Measurements from ENCODE around the gene STK25. TPM values are rescaled to one million over a fixed set of nuclear protein-coding genes. Genes with fewer than 3 reads are reported as not detected.
A peak's percentile ranks its signal among the peaks of the same experiment; 100 is the strongest.
"Not testable (repeated sequence)": the region's sequence is repeated elsewhere in the genome, so short reads cannot be mapped to it uniquely, and the experiment has no call there.

STK25 gene
- total RNA-seq, 1 experiment from 2014 or later, result 171 TPM

DNA sequence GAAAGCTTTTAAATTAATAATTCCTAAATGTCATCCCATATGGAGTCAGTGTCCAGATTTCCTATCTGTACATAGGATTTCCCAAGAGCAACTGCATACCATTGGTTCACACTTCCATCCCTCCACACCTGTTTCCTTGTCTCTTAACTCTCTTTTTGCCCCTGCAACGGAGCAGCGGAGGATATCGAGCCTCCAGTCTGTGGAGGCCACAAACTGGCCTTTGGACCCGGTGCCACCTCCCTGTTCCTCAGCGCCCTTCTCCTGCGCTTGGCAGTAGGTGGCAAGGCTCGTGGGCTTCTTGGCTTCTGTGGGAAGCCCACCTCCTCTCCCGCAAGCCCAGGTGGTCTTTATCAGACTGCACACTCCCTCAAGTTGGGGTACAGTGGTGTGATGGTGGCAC is 23.8 kb upstream of the STK25 start:
- no peak overlapping the region for H3K4me3 ChIP-seq
- H3K9me3 ChIP-seq (replicated peaks), result no peaks in the 10 kb centered on the region
- H3K4me1 ChIP-seq, result peaks cover 2% of the 10 kb centered on the region; the same call in 1 of the 2 replicates
- H3K36me3 ChIP-seq, result no peaks in the 10 kb centered on the region
- H3K27me3 ChIP-seq, result no peaks in the 10 kb centered on the region
- DNase-seq, result no peak
- H3K27ac ChIP-seq, result no peak overlapping the region

DNA sequence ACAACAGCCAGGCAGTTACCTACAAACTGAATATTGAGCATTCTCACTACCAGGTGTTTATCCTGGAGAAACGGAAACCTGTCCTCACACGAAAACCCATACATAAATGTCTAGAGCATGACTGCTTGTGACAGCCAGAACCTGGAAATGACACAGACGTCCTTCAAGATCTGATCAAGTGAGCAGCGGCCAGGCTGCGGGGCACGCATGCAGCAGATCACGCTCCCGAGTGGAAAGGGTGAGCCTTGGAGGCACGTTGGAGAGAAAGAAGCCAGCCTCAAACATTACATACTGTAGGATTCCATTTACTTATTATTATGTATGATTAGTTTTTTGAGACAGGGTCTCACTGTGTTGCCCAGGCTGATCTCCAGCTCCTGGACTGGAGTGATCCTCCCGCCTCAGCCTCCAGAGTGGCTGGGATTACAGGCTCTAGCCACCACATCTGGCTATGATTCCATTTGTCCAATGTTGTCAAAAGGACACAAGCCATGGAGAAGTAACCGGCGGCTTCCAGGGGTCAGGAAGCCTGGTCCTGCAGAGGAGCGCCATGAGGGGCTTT is 22.9 kb upstream of the STK25 start:
- peaks cover 2% of the 10 kb centered on the region; the same call in 1 of the 2 replicates for H3K4me1 ChIP-seq
- no peaks in the 10 kb centered on the region for H3K27me3 ChIP-seq
- no peak overlapping the region for H3K4me3 ChIP-seq
- H3K9me3 ChIP-seq (replicated peaks), result no peaks in the 10 kb centered on the region; the same call in 1 of the 2 replicates
- no peak overlapping the region for H3K27ac ChIP-seq
- DNase-seq, result no peak
- H3K36me3 ChIP-seq, result no peaks in the 10 kb centered on the region

DNA sequence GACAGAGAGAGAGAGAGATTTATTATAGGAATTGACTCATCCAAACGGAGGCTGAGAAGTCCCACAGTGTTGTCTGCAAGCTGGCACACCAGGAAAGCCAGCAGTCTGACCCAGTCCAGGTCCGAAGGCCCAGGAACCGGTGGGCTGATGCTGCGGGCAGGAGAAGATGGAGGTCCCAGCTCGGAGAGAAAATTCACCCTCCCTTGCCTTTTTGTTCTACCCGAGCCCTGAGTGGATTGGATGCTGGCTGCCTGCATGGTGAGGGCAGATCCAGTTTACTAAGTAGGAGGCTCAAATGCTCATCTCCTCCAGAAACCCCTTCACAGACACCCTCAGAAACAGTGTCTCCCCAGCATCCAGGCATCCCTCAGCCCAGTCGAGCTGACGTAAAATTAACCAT is 22.2 kb upstream of the STK25 start:
- no peak overlapping the region for H3K4me3 ChIP-seq
- no peak for DNase-seq
- H3K27me3 ChIP-seq, result no peaks in the 10 kb centered on the region
- H3K27ac ChIP-seq, result no peak overlapping the region
- no peaks in the 10 kb centered on the region for H3K36me3 ChIP-seq
- H3K4me1 ChIP-seq, result no peaks in the 10 kb centered on the region
- peaks cover 1% of the 10 kb centered on the region; the same call in 1 of the 2 replicates for H3K9me3 ChIP-seq (replicated peaks)

DNA sequence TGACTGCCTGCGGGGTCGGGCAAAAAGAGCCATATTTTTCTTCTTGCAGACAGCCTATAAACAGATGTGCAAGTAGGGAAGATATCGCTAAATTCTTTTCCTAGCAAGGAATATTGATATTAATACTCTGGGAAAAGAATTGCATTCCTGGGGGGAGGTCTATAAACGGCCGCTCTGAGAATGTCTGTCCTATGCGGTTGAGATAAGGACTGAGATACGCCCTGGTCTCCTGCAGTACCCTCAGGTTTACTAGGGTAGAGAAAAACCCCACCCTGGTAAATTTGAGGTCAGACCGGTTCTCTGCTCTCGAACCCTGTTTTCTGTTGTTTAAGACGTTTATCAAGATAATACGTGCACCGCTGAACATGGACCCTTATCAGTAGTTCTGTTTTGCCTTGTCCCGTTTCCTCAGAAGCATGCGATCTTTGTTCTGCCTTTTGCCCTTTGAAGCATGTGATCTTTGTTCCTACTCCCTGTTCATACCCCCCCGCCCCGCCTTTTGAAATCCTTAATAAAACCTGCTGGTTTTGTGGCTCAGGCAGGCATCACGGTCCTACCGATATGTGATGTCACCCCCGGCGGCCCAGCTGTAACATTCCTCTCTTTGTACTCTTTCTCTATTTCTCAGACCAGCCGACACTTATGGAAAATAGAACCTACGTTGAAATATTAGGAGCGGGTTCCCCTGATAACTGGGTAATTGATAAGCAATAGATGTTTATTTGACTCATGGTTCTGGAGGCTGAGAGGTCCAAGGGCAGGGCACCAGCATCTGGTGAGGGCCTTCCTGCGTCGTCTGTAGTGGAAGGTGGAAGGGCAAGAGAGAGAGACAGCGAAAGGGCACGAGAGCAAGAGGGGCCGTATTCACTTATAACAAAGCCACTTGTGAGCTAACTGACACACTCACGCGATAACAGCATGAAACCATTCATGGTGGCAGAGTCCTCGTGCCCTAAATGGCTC is 17.7 kb upstream of the STK25 start:
- not testable (repeated sequence) for H3K27me3 ChIP-seq; H3K4me1 ChIP-seq; H3K4me3 ChIP-seq; DNase-seq; H3K27ac ChIP-seq; H3K36me3 ChIP-seq; H3K9me3 ChIP-seq (replicated peaks)

DNA sequence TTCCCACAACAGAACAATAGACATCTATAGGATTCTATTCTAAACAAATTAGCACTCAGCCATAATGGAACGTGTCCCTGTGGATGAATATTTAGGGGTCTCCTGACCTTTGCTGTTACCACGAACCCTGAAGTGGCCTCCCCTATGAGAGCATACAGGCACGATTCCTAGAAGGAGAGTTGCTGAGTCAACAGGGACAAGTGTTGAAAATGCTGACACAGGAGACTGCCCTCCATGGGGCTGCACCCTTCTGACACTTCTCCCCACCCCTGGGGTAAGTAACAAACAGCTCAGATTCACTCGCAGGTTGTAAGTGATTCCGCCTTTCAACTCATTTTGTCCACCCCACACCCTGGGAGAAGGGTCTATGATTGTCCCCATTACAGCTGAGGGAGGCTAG is 14.1 kb upstream of the STK25 start:
- no peaks in the 10 kb centered on the region for H3K27me3 ChIP-seq
- peaks cover 8% of the 10 kb centered on the region; the same call in 1 of the 2 replicates for H3K9me3 ChIP-seq (replicated peaks)
- no peak overlapping the region for H3K27ac ChIP-seq
- no peaks in the 10 kb centered on the region for H3K36me3 ChIP-seq
- no peak overlapping the region for H3K4me3 ChIP-seq
- H3K4me1 ChIP-seq, result no peaks in the 10 kb centered on the region
- no peak for DNase-seq

DNA sequence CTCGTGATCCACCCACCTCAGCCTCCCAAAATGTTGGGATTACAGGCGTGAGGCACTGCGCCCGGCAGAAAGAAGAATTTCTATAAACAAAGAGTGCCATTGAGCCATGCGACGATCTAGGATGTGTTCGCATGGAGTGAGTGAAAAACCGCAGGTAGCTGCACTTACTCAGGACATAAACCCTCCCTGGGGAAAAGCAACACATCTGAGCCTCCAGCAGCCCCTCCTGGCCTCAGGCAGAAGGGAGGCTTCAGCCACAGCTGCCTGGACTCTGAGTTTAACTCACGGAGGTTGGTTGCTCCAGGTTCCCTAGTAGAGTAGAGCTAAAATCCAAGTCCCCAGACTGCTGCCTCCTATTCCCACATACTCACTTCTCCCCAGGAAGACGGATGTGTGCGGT is 11.3 kb upstream of the STK25 start:
- H3K4me1 ChIP-seq, result no peaks in the 10 kb centered on the region
- H3K36me3 ChIP-seq, result no peaks in the 10 kb centered on the region
- no peaks in the 10 kb centered on the region; the same call in 1 of the 2 replicates for H3K9me3 ChIP-seq (replicated peaks)
- peak; percentile 85 to 91 for DNase-seq
- no peak overlapping the region for H3K27ac ChIP-seq
- no peaks in the 10 kb centered on the region for H3K27me3 ChIP-seq
- no peak overlapping the region for H3K4me3 ChIP-seq

DNA sequence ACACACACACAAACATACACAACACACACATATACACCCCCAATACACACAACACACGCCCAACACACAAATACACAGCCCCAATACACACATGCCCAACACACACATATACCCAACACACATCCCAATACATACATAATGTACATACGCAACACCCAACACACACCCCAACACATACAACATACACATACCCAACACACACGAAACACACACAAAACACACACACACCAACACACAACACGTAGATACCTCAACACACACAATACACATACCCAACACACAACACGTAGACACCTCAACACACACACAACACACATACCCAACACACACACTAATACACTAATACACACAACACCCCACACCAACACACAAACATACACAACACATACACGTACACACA is 8.9 kb upstream of the STK25 start:
- Histone ChIP-seq H3K36me3 (no peaks in the 10 kb centered on the region), H3K4me1 (no peaks in the 10 kb centered on the region), H3K4me3 (no peak overlapping the region), H3K27me3 (no peaks in the 10 kb centered on the region), H3K9me3 (replicated peaks) (no peaks in the 10 kb centered on the region; the same call in 1 of the 2 replicates), H3K27ac (no peak overlapping the region)
- DNase-seq, result no peak

DNA sequence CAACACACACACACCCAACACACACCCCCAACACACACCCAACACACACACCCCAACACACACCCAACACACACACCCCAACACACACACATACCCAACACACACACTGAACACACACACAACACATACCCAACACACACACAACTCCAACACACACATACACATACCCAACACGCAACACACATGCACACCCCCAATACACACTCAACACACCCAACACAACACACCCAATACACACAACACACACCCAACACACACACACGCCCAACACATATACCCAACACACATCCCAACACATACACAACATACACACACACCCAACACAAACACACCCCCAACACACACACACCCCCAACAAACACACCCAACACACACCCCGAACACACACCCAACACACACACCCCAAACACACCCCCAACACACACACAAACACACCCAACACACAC is 8.2 kb upstream of the STK25 start:
- Histone ChIP-seq H3K4me1 (no peaks in the 10 kb centered on the region), H3K27me3 (no peaks in the 10 kb centered on the region), H3K9me3 (replicated peaks) (no peaks in the 10 kb centered on the region; the same call in 1 of the 2 replicates), H3K27ac (no peak overlapping the region), H3K36me3 (no peaks in the 10 kb centered on the region), H3K4me3 (no peak overlapping the region)
- DNase-seq, result no peak

DNA sequence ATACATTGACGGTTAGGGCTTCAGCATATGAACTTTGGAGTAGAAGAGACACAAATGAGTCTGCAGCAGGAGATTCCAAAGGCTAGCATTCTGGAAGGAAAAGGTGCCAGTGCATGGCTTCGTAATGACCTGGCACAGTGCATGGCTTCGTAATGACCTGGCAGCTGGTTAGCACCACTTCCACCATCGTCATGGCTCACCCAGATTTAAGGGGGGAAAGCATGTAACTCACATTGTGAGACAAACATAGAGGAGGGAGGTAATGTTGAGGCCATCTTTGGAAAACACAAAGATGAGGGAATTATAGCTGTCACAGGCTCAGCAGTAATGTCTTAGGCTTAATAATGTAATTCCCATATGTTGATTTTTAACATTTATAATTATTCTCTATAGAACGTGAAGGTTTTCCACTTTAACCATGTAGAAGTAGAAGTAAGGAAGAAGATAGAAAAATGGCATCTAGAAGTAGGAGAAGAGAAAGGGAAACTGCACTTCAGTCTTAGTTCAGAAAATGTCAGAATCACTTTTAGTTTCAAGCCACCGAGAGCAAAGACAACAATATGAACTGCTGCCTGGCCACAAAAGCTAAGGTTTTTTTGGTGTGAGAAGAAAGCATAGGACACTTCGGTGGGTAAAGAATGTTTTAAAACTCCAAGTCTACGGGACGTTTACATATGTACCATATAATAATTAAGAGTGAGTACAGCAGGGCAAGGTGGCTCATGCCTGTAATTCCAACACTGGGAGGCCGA is 6.8 kb upstream of the STK25 start:
- H3K4me1 ChIP-seq, result no peaks in the 10 kb centered on the region
- no peaks in the 10 kb centered on the region for H3K27me3 ChIP-seq
- no peak overlapping the region for H3K4me3 ChIP-seq
- H3K27ac ChIP-seq, result no peak overlapping the region
- H3K9me3 ChIP-seq (replicated peaks), result no peaks in the 10 kb centered on the region; the same call in 1 of the 2 replicates
- no peaks in the 10 kb centered on the region for H3K36me3 ChIP-seq
- no peak for DNase-seq

DNA sequence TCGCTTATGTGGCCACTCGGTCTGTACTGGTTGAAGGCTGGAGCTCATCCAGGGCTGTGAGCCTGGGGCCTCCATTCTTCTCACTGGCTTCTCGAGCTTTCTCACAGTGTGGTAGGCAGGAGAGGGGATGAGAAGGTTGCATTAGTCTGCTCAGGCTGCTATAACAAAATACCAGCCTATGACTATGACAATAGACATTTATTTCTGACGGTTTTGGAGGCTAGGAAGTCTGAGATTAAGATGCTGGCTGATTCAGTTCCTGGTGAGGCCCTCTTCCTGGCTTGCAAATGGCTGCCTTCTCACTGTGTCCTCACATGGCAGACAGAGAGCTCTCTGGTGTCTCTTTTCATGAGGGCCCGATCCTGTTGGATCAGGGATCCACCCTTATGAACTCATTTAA is 6.2 kb upstream of the STK25 start:
- H3K27me3 ChIP-seq, result no peaks in the 10 kb centered on the region
- DNase-seq, result no peak
- no peaks in the 10 kb centered on the region for H3K36me3 ChIP-seq
- no peak overlapping the region for H3K4me3 ChIP-seq
- no peaks in the 10 kb centered on the region for H3K4me1 ChIP-seq
- no peak overlapping the region for H3K27ac ChIP-seq
- H3K9me3 ChIP-seq (replicated peaks), result no peaks in the 10 kb centered on the region; the same call in 1 of the 2 replicates

DNA sequence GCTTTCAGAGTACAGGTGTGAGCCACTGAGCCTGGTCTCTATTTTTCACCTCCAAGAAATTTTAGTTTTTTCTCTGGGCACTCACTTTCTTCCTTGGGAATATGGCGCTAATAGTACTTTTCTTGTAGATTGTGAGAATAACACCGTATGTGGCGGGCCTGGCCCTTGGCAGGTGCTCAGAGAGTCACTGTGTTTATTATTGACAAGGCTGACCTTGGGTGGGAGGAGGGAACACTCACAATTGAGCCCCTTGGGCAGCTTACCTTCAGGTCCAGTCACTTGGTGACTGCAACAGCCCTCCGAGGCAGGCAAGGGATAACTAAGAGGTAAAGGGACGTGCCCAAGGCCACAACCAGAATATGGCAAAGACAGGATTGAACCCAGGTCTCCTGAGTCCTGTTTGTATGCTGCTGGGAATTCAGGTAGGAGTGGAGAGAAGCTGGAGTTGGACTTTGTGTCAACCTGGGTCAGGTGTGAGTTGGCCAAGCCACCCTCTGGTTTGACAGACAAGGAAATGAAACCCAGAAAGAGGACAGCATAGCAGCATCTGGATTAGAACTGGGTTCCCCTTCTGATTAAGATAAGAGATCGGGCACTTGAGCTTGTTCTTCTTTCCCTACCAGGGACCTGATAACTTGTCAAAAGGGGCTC is 2.8 kb upstream of the STK25 start:
- Histone ChIP-seq H3K36me3 (no peaks in the 10 kb centered on the region), H3K27ac (no peak overlapping the region), H3K4me3 (no peak overlapping the region), H3K4me1 (peaks cover 11% of the 10 kb centered on the region), H3K27me3 (no peaks in the 10 kb centered on the region), H3K9me3 (replicated peaks) (no peaks in the 10 kb centered on the region)
- DNase-seq, result no peak

DNA sequence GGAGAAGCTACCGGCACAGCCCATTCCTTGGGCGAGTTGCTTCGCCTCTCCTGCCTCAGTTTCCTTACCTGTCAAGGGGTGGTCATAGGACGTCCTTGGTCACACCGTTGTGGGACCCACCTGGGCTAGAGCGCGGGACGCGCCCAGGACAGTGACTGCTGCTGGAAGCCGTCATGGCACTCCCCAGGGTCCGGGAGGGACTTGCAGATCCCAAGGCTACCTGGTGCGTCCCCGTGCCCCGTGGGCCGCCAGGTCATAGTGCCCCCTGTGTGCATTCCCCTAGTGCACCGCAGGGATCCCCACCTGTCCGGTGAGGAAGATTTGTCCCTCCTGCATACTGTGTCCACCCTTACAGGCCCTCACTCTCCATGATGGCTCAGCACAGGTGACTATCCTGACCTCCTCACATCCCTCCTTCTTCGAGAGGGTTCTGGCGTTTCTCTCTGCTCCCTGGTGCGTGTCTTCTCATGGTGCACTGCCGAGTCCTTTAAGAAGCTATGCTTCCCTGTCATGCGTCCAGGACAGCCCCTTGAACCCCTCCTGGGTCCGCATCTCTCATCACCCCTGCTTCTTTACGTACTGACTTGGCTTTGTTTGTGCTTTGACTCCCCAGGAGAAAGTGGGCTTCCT is 886 bp upstream of the STK25 start:
- H3K36me3 ChIP-seq, result peaks cover 3% of the 10 kb centered on the region; the same call in 1 of the 2 replicates
- peak overlapping the region; percentile 69 for H3K4me3 ChIP-seq
- H3K9me3 ChIP-seq (replicated peaks), result no peaks in the 10 kb centered on the region
- H3K27me3 ChIP-seq, result no peaks in the 10 kb centered on the region
- peaks cover 22% of the 10 kb centered on the region for H3K4me1 ChIP-seq
- peak overlapping the region; percentile 50; the same call in 1 of the 2 replicates for H3K27ac ChIP-seq
- DNase-seq, result no peak

DNA sequence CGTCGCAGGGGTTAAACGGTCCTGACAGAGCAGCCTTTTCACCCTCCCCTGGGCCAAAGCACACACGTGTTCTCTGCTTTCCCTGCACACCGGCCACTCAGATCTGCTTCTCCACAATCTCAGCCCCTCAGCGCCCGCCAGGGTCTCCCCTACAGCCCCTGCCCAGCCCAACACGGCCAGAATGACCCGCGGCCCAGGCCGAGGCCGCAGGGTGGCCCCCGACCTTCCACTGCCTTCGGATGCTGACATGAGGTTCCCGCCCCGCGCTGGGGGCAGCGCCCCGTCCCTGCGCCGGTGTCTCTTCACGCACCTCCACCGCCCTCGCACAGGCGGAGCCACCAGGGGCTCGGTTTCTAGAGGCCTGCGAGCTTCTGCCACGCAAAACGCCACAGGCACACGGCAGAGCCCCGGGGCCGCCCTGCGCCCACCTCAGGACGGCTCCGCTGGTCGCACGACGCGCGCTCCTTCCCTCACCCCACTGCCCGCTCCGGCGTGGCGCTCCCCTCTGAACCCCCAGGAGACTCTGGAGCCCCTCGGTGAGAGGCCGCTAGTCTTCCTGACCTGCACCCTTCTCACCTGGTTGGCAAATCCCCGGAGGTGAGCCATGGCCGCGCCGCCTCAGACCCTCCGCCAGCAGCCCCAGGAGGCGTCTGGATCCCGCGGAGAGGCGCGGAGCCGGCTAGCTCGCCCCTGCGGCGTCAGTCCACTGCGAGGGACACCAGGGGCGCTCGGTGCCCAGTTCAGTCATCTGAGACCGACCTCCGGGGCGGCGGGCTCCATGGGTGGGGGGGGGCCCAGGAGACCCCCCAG is 749 bp downstream of the STK25 start:
- peak overlapping the region; percentile 31 for H3K27ac ChIP-seq
- peaks cover 4% of the 10 kb centered on the region; the same call in 1 of the 2 replicates for H3K36me3 ChIP-seq
- no peaks in the 10 kb centered on the region for H3K9me3 ChIP-seq (replicated peaks)
- no peaks in the 10 kb centered on the region for H3K27me3 ChIP-seq
- DNase-seq, result peak; percentile 73 to 74
- H3K4me3 ChIP-seq, result peak overlapping the region; percentile 69
- peaks cover 22% of the 10 kb centered on the region for H3K4me1 ChIP-seq
